Upper lobe of left lung (tissue), 6 donors: ENCODE measurements around the gene UNC13B. TPM values are rescaled to one million over a fixed set of nuclear protein-coding genes. Genes with fewer than 3 reads are reported as not detected.
A peak's percentile ranks its signal among the peaks of the same experiment; 100 is the strongest.

Experiments used
- ATAC-seq, 2 donors: fragments of 200-7000 bp; cut with Tn5 transposase; one replicate each; pipeline ENCODE4 v1.9.1; 2022; ENCODE audit warnings: mild to moderate bottlenecking in 2 of 2, moderate library complexity in 2 of 2; ENCODE audit not compliant: low FRiP score in 2 of 2
- DNase-seq, 2 donors: peaks; one replicate each; pipeline ENCODE4 v3.0.0-alpha.2; 2019 to 2020
- H3K27ac ChIP-seq, 4 donors: fragments of 200-600 bp; sonication (generic); one replicate each; pipeline ENCODE4 v1.5.1; 2016 to 2019
- H3K27me3 ChIP-seq, 4 donors: fragments of 200-600 bp; sonication (generic); one replicate each; pipeline ENCODE4 v1.5.1; 2017 to 2019
- H3K36me3 ChIP-seq, 4 donors: fragments of 200-600 bp; sonication (generic); one replicate each; pipeline ENCODE4 v1.5.1; 2016 to 2019
- H3K4me1 ChIP-seq, 4 donors: fragments of 200-600 bp; sonication (generic); one replicate each; pipeline ENCODE4 v1.5.1; 2018 to 2019
- H3K4me3 ChIP-seq, 4 donors: fragments of 200-600 bp; sonication (generic); one replicate each; pipeline ENCODE4 v1.5.1; 2017 to 2019; ENCODE audit warnings: mild to moderate bottlenecking in 2 of 4, moderate library complexity in 1 of 4
- H3K9me3 ChIP-seq, 4 donors: fragments of 200-600 bp; sonication (generic); one replicate each; pipeline ENCODE4 v1.5.1; 2018 to 2019
- CTCF ChIP-seq, 6 experiments: fragments of 450-650 bp in 4 of 6; fragments of 200-600 bp in 2 of 6; sonication (generic) in 2 of 6; IDR thresholded peaks; one replicate each; pipeline ENCODE4 v1.5.1; 2016 to 2019; ENCODE audit warnings: antibody characterized with exemption in 6 of 6
- EP300 ChIP-seq, 4 donors: sonication (generic); formaldehyde crosslinking; IDR thresholded peaks; one replicate each; pipeline ENCODE4 v1.5.1; 2017; ENCODE audit warnings: antibody characterized with exemption in 4 of 4, control low read depth in 2 of 4
- POLR2A ChIP-seq, 4 donors: fragments of 450-650 bp; IDR thresholded peaks; one replicate each; pipeline ENCODE4 v1.5.1; 2016 to 2017; ENCODE audit warnings: antibody characterized with exemption in 4 of 4, mild to moderate bottlenecking in 2 of 4
- POLR2AphosphoS5 ChIP-seq, 2 donors: sonication (generic); formaldehyde crosslinking; IDR thresholded peaks; one replicate each; pipeline ENCODE4 v1.5.1; 2017; ENCODE audit warnings: antibody characterized with exemption in 2 of 2
- WGBS, 2 donors: methylation state at CpG; one replicate each; pipeline ENCODE4 v1.1.5; 2017 to 2018; 5-methylcytosine and 5-hydroxymethylcytosine counted together
- total RNA-seq, 6 donors: library from RNA; depleted of rRNA in 4 of 6; stranded (reverse); fragments of >200 nt in 4 of 6; gene quantifications; one replicate each; pipeline versions ENCODE4 v1.1.0 to v1.2.1, GENCODE V29; 2016 to 2021
- donor health status: DM: no; HTN: no; CAD: no; lungs with moderate emphysema.
- donor health status: DM: no; HTN: yes; CAD: no; lungs with severe emphysema.

Gene UNC13B
- total RNA-seq, 6 donors from 2014 or later: 68.3 to 300 (median 151) TPM

GRCh38 chr9:35203528-35203927, 41.7 kb downstream of the UNC13B start:
- DNase-seq (no peak), ATAC-seq (no peak)
- Histone ChIP-seq H3K27me3 (no peaks in the 10 kb centered on the region), H3K27ac (no peak overlapping the region), H3K4me3 (no peak overlapping the region), H3K4me1 (no peaks in the 10 kb centered on the region), H3K9me3 (peaks cover 12 to 33% (median 21%) of the 10 kb centered on the region in 4 donors), H3K36me3 (peaks cover 0 to 9% (median 0%) of the 10 kb centered on the region in 4 donors)
- WGBS, 2 donors: 89 to 95% methylated on average over 2 of the region's 2 CpGs
- TF ChIP-seq POLR2AphosphoS5 (IDR thresholded peaks at IDR 0.05) (no peak), EP300 (IDR thresholded peaks at IDR 0.05) (no peak), POLR2A (IDR thresholded peaks at IDR 0.05) (no peak), CTCF (IDR thresholded peaks at IDR 0.05) (no peak)

GRCh38 chr9:35205340-35205739, 43.5 kb downstream of the UNC13B start:
- no peaks in the 10 kb centered on the region for H3K27me3 ChIP-seq
- WGBS, 2 donors: 87 to 89% methylated on average over 1 of the region's 1 CpG

DNA sequence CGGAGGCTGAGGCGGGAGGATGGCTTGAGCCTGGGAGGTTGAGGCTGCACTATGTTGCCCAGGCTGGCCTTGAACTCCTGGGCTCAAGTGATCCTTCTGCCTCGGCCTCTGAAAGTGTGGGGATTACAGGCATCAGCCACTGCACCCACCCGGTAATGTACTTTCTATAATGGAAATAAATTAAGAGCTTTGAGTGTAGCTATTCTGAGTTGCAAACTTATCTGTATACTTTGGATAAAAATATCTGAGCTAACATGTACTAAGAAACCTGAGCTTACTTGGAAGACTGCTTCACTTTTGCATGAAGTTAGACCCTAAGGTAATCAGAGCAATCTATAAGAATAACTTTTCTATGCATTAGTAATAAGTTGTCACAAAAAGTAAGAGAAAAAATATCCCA, 50.0 kb downstream of the UNC13B start:
- H3K4me1 ChIP-seq: no peaks in the 10 kb centered on the region
- DNase-seq (no peak), ATAC-seq (no peak)
- no peaks in the 10 kb centered on the region for H3K36me3 ChIP-seq
- H3K27ac ChIP-seq: no peak overlapping the region
- TF ChIP-seq CTCF (IDR thresholded peaks at IDR 0.05): no peak
- no peak for TF ChIP-seq POLR2AphosphoS5 (IDR thresholded peaks at IDR 0.05)
- TF ChIP-seq POLR2A (IDR thresholded peaks at IDR 0.05): no peak
- no peak for TF ChIP-seq EP300 (IDR thresholded peaks at IDR 0.05)
- H3K9me3 ChIP-seq: peaks cover 0 to 3% (median 0%) of the 10 kb centered on the region in 4 donors
- H3K27me3 ChIP-seq: no peaks in the 10 kb centered on the region
- WGBS, 2 donors: 91% methylated on average over 4 of the region's 4 CpGs
- H3K4me3 ChIP-seq: no peak overlapping the region

More at GRCh38 chr9:35205340-35205739, 43.5 kb downstream of the UNC13B start:
- H3K27ac ChIP-seq: no peak overlapping the region
- ATAC-seq: no peak
- peaks cover 15 to 33% (median 21%) of the 10 kb centered on the region in 4 donors for H3K9me3 ChIP-seq
- peaks cover 0 to 9% (median 0%) of the 10 kb centered on the region in 4 donors for H3K36me3 ChIP-seq
- DNase-seq: no peak
- no peak overlapping the region for H3K4me3 ChIP-seq
- no peak for TF ChIP-seq EP300 (IDR thresholded peaks at IDR 0.05)
- no peak for TF ChIP-seq POLR2AphosphoS5 (IDR thresholded peaks at IDR 0.05)
- TF ChIP-seq POLR2A (IDR thresholded peaks at IDR 0.05): no peak
- no peak for TF ChIP-seq CTCF (IDR thresholded peaks at IDR 0.05)
- no peaks in the 10 kb centered on the region for H3K4me1 ChIP-seq

DNA sequence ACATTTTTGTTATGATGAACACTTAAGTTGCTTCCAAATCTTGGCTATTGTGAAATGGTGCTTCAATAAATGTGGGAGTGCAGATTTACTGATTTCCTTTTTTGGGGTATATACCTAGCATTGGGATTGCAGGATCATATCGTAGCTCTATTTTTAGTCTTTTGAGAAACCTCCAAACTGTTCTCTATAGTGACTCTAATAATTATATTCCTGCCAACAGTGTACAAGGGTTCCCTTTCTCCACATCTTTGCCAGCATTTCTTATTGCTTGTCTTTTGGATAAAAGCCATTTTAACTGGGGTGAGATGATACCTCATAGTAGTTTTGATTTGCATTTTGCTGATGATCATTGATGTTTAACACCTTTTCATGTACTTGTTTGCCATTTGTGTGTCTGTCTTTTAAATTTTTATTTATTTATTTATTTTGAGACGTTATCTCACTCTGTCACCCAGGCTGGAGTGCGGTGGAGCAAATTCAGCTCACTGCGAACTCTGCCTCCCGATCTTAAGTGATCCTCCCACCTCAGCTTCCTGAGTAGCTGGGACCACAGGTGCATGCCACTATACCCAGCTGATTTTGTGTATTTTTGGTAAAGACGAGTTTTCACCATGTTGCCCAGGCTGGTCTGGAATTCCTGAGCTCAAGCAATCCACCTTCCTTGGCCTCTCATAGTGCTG, 59.0 kb downstream of the UNC13B start:
- WGBS, 2 donors: 91 to 92% methylated on average over 6 of the region's 6 CpGs
- Histone ChIP-seq H3K27me3 (no peaks in the 10 kb centered on the region), H3K36me3 (no peaks in the 10 kb centered on the region), H3K9me3 (peaks cover 0 to 4% (median 2%) of the 10 kb centered on the region in 4 donors), H3K4me3 (no peak overlapping the region), H3K27ac (no peak overlapping the region), H3K4me1 (no peaks in the 10 kb centered on the region)
- ATAC-seq (no peak), DNase-seq (no peak)
- TF ChIP-seq EP300 (IDR thresholded peaks at IDR 0.05) (no peak), POLR2A (IDR thresholded peaks at IDR 0.05) (no peak), CTCF (IDR thresholded peaks at IDR 0.05) (no peak), POLR2AphosphoS5 (IDR thresholded peaks at IDR 0.05) (no peak)

GRCh38 chr9:35225677-35226076, 63.9 kb downstream of the UNC13B start:
- DNase-seq (peak in 1 of 2 donors; percentile 1), ATAC-seq (no peak)
- no peaks in the 10 kb centered on the region for H3K27me3 ChIP-seq
- H3K4me3 ChIP-seq: no peak overlapping the region
- H3K9me3 ChIP-seq: peaks cover 0 to 4% (median 2%) of the 10 kb centered on the region in 4 donors
- 80 to 82% methylated on average over 4 to 5 of the region's 5 CpGs for WGBS, 2 donors
- peaks cover 7 to 21% (median 10%) of the 10 kb centered on the region in 4 donors for H3K4me1 ChIP-seq
- TF ChIP-seq POLR2AphosphoS5 (IDR thresholded peaks at IDR 0.05) (no peak), POLR2A (IDR thresholded peaks at IDR 0.05) (no peak), EP300 (IDR thresholded peaks at IDR 0.05) (no peak), CTCF (IDR thresholded peaks at IDR 0.05) (no peak)
- H3K36me3 ChIP-seq: no peaks in the 10 kb centered on the region
- H3K27ac ChIP-seq: no peak overlapping the region
